GM23338 (cell line): Measurements from ENCODE around the gene RTL10. TPM values are rescaled to one million over a fixed set of nuclear protein-coding genes. Genes with fewer than 3 reads are reported as not detected.

Source experiments
- CREB1 ChIP-seq: fragments of 250-450 bp; sonication (Bioruptor Pico); IDR thresholded peaks from 2 replicates; pipeline ENCODE4 v1.5.0; 2020; ENCODE audit warnings: low read depth, mild to moderate bottlenecking, moderate library complexity
- ETS1 ChIP-seq: IDR thresholded peaks from 2 replicates; pipeline ENCODE4 v1.6.1; 2016; ENCODE audit warnings: antibody characterized with exemption
- NANOG ChIP-seq: IDR thresholded peaks from 2 replicates; pipeline ENCODE4 v1.6.1; 2016; ENCODE audit warnings: antibody characterized with exemption, borderline replicate concordance
- REST ChIP-seq: IDR thresholded peaks from one replicate; pipeline ENCODE4 v1.6.1; 2018; ENCODE audit warnings: antibody characterized with exemption; ENCODE audit not compliant: unreplicated experiment
- ZNF114 ChIP-seq: fragments of 250-450 bp; sonication (Bioruptor Pico); IDR thresholded peaks from 2 replicates; pipeline ENCODE4 v1.5.0; 2020; ENCODE audit warnings: mild to moderate bottlenecking, moderate library complexity
- ZNF331 ChIP-seq: fragments of 250-450 bp; sonication (Bioruptor Pico); IDR thresholded peaks from 2 replicates; pipeline ENCODE4 v1.5.0; 2020; ENCODE audit warnings: low read depth, mild to moderate bottlenecking, moderate library complexity
- ZNF462 ChIP-seq: fragments of 250-450 bp; sonication (Bioruptor Pico); IDR thresholded peaks from 2 replicates; pipeline ENCODE4 v1.5.0; 2020; ENCODE audit warnings: mild to moderate bottlenecking, moderate library complexity
- polyA plus RNA-seq: library from polyadenylated mRNA; unstranded; fragments of >200 nt; fragmentation: Nextera tagmentation; extraction: Ambion mirVana; gene quantifications from 2 replicates; pipeline ENCODE4 v1.2.1, GENCODE V29; 2016
- total RNA-seq: library from RNA; depleted of rRNA; stranded (reverse); fragments of >200 nt; shearing (Covaris generic); gene quantifications from 2 replicates; pipeline ENCODE4 v1.2.3, GENCODE V29; 2014

RTL10 gene
- total and polyA plus RNA-seq, 2 experiments from 2014 or later: 9.4 to 17.4 TPM

GRCh38 chr22:19904174-19904856 is 49.6 kb upstream of the RTL10 start (continued):
- no peak for TF ChIP-seq ZNF462 (CRISPR knock-in tag)
- no peak for TF ChIP-seq ZNF114 (CRISPR knock-in tag)
- TF ChIP-seq ETS1: no peak
- TF ChIP-seq ZNF331 (CRISPR knock-in tag): no peak
- TF ChIP-seq CREB1 (CRISPR knock-in tag): no peak
- no peak for TF ChIP-seq NANOG
- no peak for TF ChIP-seq REST
